ENCODE data around the gene TMEM176A.
A peak's percentile ranks its signal among the peaks of the same experiment; 100 is the strongest.

Gene TMEM176A

GRCh38 chr7:150849204-150849775, 48.7 kb downstream of the TMEM176A start:
- DNase-seq (ENCODE audit: low spot score) = no peak

GRCh38 chr7:150850273-150850672, 49.7 kb downstream of the TMEM176A start:
- DNase-seq (ENCODE audit: low spot score) = no peak

GRCh38 chr7:150851492-150852370, 51.2 kb downstream of the TMEM176A start:
- no peak for DNase-seq (ENCODE audit: low spot score)

GRCh38 chr7:150852371-150852905, 51.9 kb downstream of the TMEM176A start, which contains the start of gene AOC1:
AOC1 (plus strand) TSS chr7:150852517; CDS start chr7:150856471, 3,954 bp downstream.
- peak; percentile 55 for DNase-seq (ENCODE audit: low spot score)

- no peak for DNase-seq (ENCODE audit: low spot score)
These were observed 53.8 kb downstream of the TMEM176A start for GRCh38 chr7:150854066-150855000.

All from LoVo (cell line).